Stimulated activated CD4-positive, alpha-beta T cell treated with anti-CD3 and anti-CD28 coated beads, TNF-alpha, amount 100 ng/mL, for 24 hours (primary cell): Measurements from ENCODE around the gene KIF1A.

ENCODE experiments used
- DNase-seq, 3 experiments: peaks; one replicate each; pipeline ENCODE4 v3.0.0-alpha.2; 2020; ENCODE audit warnings: low read depth in 3 of 3

KIF1A gene

GRCh38 chr2:240767341-240767740 lies 52.7 kb downstream of the KIF1A start:
- no peak for DNase-seq

- no peak for DNase-seq
Measured at GRCh38 chr2:240766072-240766471, 53.9 kb downstream of the KIF1A start.

GRCh38 chr2:240765007-240765406 lies 55.0 kb downstream of the KIF1A start:
- no peak for DNase-seq

DNA sequence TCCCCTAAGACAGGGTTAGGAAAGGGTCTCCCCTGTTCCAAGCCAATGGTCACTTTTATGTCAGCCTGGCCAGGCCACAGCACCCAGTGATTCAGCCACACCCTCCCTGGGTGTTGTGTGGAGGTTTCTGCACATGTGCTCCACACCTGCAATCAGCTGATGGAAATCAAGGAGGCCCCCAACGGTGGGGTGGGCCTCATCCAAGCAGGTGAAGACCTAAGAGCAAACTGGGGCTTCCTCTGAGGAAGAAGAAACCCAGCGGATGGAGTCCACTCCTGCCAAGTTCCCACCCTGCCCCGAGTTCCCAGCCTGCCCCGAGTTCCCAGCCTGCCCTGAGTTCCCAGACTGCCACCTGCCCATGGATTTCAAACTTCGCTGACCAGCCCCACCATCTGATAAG lies 55.4 kb downstream of the KIF1A start:
- DNase-seq: no peak

DNA sequence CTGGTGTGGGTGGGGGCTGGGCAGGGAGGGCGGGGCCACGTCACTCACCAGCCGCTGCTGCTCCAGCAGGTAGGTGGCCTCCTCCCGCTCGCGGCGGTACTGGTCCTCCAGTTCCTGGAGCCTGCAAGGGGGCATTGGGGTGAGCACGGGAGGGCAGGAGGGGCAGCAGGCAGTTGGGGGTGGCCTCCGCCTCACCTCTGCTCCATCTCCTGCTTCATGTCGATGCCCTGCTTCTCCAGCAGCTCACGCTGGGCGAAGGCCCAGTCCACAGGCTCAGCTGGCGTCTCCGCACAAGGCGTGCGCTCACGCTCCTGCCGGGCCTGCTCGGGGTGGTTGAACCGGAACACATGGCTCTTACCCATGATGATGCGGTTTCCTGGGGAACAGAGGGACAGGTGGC lies 57.0 kb downstream of the KIF1A start:
- no peak for DNase-seq

- no peak for DNase-seq
Measured at GRCh38 chr2:240762249-240762648, 57.8 kb downstream of the KIF1A start.

DNA sequence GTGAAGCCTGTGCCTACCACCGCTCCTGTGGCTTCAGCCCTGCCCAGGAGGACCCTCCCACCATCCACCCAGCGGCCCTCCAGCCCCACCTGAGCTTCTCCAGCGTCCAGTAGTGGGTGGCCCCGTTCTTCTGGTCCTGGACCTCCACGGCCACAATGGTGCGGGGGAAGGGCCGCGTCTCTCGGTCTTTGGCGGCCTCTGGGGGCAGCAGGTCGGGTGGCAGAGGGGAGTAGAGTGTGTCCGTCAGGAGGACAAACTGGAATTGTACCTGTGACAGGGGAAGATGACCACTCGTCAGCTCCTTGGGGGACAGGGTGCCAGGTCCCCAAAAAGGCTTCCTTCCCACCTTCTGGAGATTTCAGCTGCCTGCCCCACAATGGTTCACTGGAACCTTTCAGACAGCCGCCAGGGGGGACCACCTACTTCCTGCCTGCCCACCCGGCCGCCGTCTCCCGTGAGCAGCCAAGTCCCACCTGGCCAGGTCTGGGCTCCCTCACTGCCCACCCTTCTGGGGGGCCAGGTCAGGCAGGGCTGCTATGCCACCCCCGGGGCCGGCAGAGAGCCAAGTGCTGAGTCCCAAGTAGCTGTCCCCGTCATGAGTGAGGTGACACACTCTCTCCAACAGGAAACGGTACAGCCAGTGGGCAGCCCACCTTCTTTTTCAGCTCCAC lies 59.3 kb downstream of the KIF1A start:
- DNase-seq: no peak

- no peak for DNase-seq
Measured at GRCh38 chr2:240760121-240760520, 59.9 kb downstream of the KIF1A start.

DNA sequence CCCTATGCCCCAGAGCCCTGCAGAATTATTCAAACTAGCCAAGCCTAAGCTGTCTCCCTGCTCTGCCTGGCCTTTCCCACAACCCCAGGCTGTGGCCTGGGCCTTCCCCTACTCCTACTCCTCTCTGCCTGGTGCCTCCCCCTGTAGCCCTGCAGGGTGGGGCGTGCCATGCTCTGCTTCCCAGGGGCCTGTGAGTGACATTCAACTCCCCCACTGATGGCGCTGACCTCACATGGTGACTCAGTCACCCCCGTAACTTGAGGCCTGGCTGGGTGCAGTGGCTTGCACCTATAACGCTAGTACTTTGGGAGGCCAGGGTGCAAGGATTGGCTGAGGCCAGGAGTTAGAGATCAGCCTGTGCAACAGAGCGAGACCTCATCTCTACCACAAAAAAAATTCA lies 60.6 kb downstream of the KIF1A start:
- DNase-seq: peak in 1 of 3 experiments; percentile 19

- no peak for DNase-seq
Measured at GRCh38 chr2:240757086-240757614, 62.9 kb downstream of the KIF1A start.

DNA sequence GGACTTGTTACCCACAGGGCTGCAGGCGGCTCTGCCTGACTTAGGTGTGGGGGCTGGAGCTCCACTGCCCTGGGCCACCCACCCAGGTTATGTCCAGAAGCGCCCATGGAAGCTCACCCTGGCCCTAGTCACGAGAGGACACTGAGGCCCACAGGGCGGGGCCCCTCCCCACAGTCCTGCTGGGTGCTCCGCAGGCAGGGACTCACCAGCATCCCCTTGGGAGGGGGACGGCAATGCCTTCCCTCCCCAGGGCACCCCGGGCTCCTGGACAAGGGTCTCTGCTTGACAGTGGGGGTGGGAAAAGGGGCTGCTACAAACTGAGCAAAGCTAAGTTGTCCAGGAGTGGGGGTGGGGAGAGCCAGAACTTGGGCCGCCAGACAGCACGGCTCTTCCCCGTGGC lies 67.8 kb downstream of the KIF1A start:
- no peak for DNase-seq

DNA sequence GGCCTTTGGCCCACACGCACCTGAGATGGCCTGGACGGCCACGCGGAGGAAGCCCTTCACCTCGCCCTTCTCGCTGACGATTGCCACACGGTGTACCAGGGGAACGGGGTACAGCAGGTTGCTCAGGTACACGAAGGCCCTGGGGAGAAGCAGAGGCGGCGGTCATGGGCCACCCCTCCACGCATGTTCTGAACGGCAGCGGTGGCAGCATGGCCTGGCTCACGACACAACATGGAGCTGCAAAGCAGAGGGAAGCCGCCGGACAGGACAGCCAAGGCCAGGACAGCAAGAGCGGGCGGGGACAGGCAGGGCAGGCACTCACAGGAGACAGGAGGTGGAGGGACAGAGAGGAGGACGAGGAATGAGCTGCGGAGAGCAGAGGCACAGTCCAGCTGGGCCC lies 69.6 kb downstream of the KIF1A start:
- DNase-seq: no peak

GRCh38 chr2:240749516-240749915 lies 70.5 kb downstream of the KIF1A start:
- DNase-seq: no peak

DNA sequence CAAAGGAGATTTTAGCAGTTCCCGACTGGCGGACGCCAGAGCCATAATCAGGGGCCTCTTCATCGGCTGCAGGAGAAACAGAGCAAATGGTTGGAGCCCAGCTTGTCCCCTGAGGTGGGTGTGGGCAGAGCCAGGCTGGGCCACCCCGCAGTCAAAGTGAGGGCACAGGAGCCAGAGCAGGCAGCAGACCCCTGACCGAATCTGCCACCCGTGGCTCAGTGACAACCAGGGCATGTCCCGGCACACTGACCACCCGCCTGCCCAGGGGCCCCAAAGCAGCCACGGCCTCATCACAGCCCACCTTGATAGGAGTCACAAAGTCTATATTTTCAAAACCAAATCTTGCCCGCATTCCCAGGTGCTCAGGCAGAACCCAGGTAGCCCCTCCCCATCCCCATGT lies 72.8 kb downstream of the KIF1A start:
- no peak for DNase-seq

GRCh38 chr2:240746671-240747070 lies 73.3 kb downstream of the KIF1A start:
- DNase-seq: no peak

GRCh38 chr2:240745962-240746361 lies 74.1 kb downstream of the KIF1A start:
- no peak for DNase-seq

GRCh38 chr2:240745456-240745855 lies 74.6 kb downstream of the KIF1A start:
- no peak for DNase-seq

DNA sequence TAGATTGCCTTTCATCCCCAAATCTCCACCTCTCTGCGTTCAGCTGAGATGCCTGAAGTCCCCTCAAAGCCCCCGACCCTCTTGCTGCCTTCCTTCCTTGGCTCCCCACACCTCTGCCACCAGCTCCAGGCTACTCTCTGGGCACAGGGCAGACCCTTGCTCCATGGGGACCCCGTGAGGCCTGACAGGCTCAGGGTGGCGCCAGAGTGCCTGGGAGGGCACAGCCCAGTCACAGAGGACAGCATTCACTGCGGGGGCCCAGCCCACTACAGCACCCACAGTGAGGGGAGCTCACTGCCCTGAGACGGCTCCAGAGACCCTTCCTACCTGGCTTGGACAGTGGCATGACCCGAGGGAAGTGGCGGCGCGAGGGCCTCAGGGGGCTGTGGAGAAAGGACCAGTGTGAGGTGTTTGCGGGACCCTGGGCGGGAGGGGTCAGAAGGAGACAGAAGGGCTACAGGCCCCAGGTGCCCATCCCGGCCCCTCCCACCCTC lies 77.4 kb downstream of the KIF1A start:
- DNase-seq: no peak

GRCh38 chr2:240741091-240741490 lies 78.9 kb downstream of the KIF1A start:
- no peak for DNase-seq

DNA sequence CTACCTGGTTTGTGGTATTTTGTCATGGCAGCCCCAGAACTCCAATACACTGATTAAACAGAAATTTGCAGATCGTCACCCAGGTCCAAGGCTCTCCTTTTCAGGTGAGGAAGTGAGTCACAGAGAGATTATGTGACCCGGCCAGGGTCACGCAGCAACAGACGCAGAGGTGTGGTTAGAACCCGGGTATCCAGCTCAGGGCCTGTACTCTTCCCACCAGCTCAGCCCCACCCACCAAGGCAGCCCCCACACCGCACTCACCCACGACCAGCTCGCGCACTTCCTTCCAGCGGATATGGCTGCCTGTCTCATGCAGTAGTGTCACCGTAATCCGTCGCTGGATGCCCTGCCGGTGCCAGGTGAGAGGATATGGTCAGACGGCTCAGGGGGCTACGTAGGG lies 80.2 kb downstream of the KIF1A start:
- peak in 1 of 3 experiments; percentile 16 for DNase-seq

DNA sequence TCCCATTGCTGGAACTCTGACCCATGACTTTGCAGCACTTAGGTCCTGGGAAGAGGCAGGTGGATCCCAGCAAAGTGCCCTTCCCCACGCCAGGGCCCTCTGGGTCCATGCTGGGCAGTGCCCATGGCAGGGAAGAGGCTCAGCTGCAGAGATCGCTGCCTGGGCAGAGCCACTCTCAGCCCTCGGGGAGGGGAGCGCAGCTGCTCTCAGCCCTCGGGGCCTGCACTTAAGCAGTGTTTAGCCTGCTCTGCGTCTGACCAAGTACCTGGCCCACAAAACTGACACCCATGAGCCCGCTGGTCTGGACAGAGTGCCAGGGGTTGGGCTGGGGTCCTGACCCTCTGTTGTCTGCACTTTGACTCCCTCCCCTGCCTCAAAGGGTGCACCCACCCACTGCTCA lies 82.1 kb downstream of the KIF1A start:
- DNase-seq: no peak

GRCh38 chr2:240737512-240737911 lies 82.5 kb downstream of the KIF1A start:
- no peak for DNase-seq

DNA sequence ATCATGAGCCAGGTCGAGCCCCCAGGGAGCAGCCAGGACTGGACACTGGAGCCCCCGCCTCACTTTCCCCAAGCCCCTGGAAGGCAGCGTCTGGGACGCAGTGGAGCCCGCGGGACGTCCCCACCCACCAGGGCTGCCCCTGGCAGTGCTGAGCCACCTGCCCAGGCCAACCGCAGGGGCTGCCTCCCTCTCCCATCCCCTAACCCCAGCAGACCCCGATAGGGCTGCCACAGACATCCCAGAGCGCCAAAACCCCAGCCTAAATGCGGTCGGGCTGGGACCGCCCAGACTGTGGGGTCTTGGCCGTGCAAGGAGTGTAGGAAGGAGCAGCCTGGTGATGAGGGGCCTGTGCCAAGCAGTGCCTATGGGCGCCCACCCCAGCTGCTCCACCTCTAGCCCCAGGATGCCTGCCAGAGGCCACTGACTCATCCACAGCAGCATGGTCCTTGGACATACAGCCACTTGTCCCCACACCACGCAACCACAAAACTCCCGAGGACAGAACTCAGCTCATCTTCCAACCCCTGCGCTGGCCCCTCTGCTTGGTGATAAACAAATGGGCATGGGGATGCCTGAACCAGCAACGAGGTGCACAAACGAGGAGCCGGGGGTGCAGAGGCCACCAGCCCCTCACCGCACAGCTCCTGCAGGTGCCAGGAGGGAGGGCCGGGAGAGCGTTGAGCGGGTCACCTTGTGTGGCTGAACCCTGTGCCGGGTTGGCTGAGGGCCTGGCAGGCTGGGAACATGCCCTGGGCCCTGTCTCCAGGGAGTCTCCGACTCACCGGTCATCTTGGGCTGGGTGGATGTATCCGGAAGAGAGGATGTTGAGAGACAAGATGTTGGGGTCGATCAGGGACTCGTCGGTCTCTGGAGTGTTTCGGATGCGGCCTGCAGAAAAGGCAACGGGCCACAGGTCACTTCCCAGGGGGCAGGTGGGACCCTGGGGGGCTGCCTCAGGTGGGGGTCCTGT lies 83.5 kb downstream of the KIF1A start:
- DNase-seq: no peak
